Effector memory CD8-positive, alpha-beta T cell (primary cell): ENCODE results near the gene WDFY3.

ENCODE experiments used
- ATAC-seq: fragments of 150-1000 bp; cut with Tn5 transposase; replicated peaks from 2 replicates; pipeline ENCODE4 v1.10.0; 2021; ENCODE audit warnings: mild to moderate bottlenecking, moderate library complexity
- DNase-seq, 3 experiments: peaks; one replicate each; pipeline ENCODE4 v3.0.0; 2021
- H3K27ac Mint-ChIP-seq, 2 donors: one replicate each; pipeline ENCODE4 v1.8.0; 2022; ENCODE audit warnings: mild to moderate bottlenecking in 2 of 2, mixed read lengths in 2 of 2, moderate library complexity in 2 of 2
- H3K27me3 Mint-ChIP-seq, 2 donors: one replicate each; pipeline ENCODE4 v1.8.0; 2022; ENCODE audit warnings: mixed read lengths in 2 of 2
- H3K36me3 Mint-ChIP-seq: one replicate; pipeline ENCODE4 v1.8.0; 2022; ENCODE audit warnings: mild to moderate bottlenecking, moderate library complexity, mixed read lengths; ENCODE audit not compliant: insufficient read depth
- H3K4me1 Mint-ChIP-seq, 2 donors: one replicate each; pipeline ENCODE4 v1.8.0; 2022; ENCODE audit warnings: low read depth in 2 of 2, mixed read lengths in 2 of 2
- H3K4me3 Mint-ChIP-seq, 2 donors: one replicate each; pipeline ENCODE4 v1.8.0; 2022; ENCODE audit warnings: mild to moderate bottlenecking in 2 of 2, mixed read lengths in 2 of 2, moderate library complexity in 2 of 2
- H3K9me3 Mint-ChIP-seq, 2 donors: one replicate each; pipeline ENCODE4 v1.8.0; 2022; ENCODE audit warnings: mixed read lengths in 2 of 2

WDFY3 gene

DNA sequence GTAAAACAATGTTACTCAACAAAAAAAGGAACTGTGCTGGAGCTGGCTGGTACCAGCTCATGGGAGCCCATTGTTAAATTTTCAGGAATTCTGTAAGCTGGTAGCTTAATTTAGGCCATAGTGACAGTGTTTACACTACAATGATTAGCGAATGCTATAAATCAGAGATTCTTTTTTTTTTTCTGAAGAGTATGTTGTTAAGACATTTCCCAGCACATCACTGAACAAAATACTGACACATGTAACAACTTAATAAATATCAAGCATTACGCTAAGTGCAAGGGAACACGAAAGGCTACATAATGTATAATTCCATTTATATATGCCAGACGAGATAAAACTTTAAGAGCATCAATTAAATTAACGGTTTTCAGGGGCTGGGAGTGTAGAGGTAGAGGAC is 4.4 kb downstream of the WDFY3 start:
- Mint-ChIP-seq H3K4me3 (no peak overlapping the region), H3K27me3 (peaks cover 8 to 25% of the 10 kb centered on the region in 2 donors), H3K9me3 (peaks cover 0 to 3% of the 10 kb centered on the region in 2 donors), H3K27ac (no peak overlapping the region), H3K36me3 (no peaks in the 10 kb centered on the region), H3K4me1 (peaks cover 6% of the 10 kb centered on the region in 2 donors)
- no peak for DNase-seq
- ATAC-seq = no peak

- H3K27ac Mint-ChIP-seq = no peak overlapping the region
- H3K4me1 Mint-ChIP-seq = no peaks in the 10 kb centered on the region
These were observed 8.1 kb downstream of the WDFY3 start for GRCh38 chr4:84958434-84958833.

DNA sequence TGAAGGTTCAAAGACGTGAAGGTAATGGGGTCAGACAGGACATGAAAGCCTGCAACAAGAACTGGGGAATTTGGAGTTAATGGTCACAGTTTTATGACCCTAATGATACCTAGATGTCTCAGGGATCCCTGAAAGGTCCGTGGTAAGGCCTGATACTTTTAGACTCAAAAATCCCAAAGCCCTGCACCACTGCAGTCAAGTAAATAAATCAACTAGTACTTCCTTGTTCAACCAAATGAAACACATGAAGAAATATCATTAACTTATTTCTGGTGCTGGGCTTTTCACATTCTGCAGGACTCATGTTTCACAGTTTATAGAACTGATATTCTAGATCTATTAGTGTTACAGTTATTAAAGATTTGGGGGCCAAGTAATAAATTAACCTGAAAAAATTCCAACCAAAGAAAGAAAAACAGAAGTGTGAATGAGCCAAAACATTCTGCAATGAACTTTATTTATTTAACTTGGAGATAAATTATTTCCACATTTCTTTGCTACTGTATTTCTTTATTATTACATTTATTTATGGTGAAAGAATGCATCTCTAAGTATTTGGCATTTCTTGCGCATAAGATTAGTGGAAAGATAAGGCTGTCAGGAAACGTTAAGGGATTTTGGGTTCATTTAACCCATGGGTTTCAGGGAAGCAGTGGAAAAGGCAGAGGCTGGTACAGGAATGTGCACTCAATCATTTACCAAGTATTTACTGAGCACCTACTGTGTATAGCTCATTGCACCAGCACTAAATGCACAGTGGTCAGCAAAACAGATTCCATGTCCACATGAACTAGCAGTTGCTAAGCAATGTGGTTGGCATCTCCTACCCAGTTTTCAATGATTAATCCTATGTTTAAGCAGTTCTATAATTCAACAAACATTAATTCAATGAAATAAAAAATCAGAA is 8.7 kb downstream of the WDFY3 start:
- no peak for DNase-seq
- H3K4me1 Mint-ChIP-seq = no peaks in the 10 kb centered on the region
- no peak overlapping the region for H3K4me3 Mint-ChIP-seq
- ATAC-seq = no peak
- H3K27me3 Mint-ChIP-seq = no peaks in the 10 kb centered on the region
- H3K9me3 Mint-ChIP-seq = peaks cover 0 to 3% of the 10 kb centered on the region in 2 donors
- no peak overlapping the region for H3K27ac Mint-ChIP-seq
- no peaks in the 10 kb centered on the region for H3K36me3 Mint-ChIP-seq

More at GRCh38 chr4:84958434-84958833, 8.1 kb downstream of the WDFY3 start:
- Mint-ChIP-seq H3K36me3 (no peaks in the 10 kb centered on the region), H3K27me3 (no peaks in the 10 kb centered on the region), H3K4me3 (no peak overlapping the region), H3K9me3 (peaks cover 0 to 3% of the 10 kb centered on the region in 2 donors)
- no peak for DNase-seq
- ATAC-seq = no peak

DNA sequence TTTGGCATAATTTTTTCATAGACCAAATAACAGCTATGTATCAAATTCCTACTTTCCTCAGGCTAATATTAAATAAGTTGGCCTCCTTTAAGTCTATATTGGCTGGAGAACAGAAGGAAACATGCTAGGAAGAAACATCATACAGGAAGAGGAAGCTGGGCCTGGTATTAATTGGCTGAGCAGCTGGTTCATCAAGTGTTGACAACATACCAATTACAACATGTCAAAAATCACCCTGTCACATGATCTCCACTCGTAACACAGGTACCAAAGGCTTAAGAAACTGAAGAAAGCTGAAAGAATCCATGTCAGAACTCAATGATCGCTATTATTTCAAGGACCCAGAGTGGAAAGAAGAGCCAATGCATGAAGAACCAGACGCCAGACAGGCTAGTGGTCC is 10.5 kb downstream of the WDFY3 start:
- DNase-seq = no peak
- no peak overlapping the region for H3K4me3 Mint-ChIP-seq
- ATAC-seq = no peak
- peaks cover 0 to 3% of the 10 kb centered on the region in 2 donors for H3K9me3 Mint-ChIP-seq
- no peaks in the 10 kb centered on the region for H3K4me1 Mint-ChIP-seq
- H3K36me3 Mint-ChIP-seq = no peaks in the 10 kb centered on the region
- H3K27ac Mint-ChIP-seq = no peak overlapping the region
- no peaks in the 10 kb centered on the region for H3K27me3 Mint-ChIP-seq

DNA sequence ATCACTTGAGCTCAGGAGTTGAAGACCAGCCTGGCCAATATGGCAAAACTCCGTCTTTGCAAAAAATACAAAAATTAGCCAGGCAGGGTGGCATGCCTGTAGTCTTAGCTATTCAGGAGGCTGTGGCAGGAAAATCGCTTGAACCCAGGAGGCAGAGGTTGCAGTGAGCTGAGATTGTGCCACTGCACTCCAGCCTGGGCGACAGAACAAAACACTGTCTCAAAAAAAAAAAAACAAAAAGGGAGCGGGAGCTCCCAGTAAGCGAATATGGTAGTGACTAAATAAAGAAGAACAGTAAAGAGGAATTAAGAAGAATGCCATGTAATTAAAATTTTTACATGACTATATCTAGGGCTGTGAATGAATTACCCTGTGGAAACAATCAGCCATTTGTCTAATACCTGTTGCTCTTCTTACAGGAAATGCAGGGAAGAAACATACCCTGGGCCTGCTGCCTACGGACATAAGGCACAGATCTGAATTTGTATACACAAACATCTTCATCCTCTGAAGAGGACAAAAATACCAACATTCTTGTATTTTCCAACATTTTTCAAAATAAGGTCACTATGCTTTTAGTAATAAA is 11.4 kb downstream of the WDFY3 start:
- H3K4me1 Mint-ChIP-seq = no peaks in the 10 kb centered on the region
- no peak for ATAC-seq

DNA sequence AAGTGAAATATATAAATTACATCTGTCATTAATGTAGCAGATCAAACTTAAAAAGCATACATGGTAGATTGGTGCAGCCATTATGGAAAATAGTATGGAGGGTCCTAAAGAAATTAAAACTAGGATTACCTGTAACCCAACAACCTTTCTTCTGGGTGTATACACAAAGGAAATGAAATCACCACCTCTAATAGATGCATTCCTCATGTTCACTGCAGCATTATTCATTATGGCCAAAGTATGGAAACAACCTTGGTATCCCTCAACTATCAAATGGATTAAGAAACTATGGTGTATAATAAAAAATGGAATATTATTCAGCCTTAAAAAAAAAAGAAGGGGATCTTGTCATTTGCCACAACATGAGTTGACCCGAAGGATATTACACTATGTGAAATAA is 13.7 kb downstream of the WDFY3 start:
- no peaks in the 10 kb centered on the region for H3K27me3 Mint-ChIP-seq
- peaks cover 0 to 1% of the 10 kb centered on the region in 2 donors for H3K9me3 Mint-ChIP-seq
- no peak for DNase-seq
- H3K4me1 Mint-ChIP-seq = no peaks in the 10 kb centered on the region
- H3K36me3 Mint-ChIP-seq = no peaks in the 10 kb centered on the region
- no peak overlapping the region for H3K27ac Mint-ChIP-seq
- no peak overlapping the region for H3K4me3 Mint-ChIP-seq
- no peak for ATAC-seq

More for the DNA sequence above, 11.4 kb downstream of the WDFY3 start:
- H3K36me3 Mint-ChIP-seq = no peaks in the 10 kb centered on the region
- peaks cover 0 to 3% of the 10 kb centered on the region in 2 donors for H3K9me3 Mint-ChIP-seq
- H3K4me3 Mint-ChIP-seq = no peak overlapping the region
- H3K27ac Mint-ChIP-seq = no peak overlapping the region
- no peak for DNase-seq
- no peaks in the 10 kb centered on the region for H3K27me3 Mint-ChIP-seq

DNA sequence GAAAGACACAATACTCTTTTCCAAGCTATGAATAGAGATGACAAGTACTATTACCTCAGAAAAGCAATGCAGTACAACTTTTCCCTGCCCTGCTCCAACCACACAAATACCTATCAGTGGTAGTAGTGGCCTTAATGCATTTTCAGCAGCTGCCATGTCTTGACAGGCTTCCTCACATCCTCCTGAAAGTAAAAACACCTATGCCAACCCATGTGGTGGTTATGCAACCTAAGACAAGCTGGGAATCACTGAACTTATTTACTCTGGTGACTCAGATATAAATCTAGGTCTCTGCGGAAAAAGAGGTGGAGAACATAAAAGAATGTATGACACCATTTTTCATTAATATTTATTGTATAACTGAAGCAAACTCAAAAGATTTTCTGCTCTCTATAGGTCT is 14.5 kb downstream of the WDFY3 start:
- ATAC-seq (no peak), DNase-seq (no peak)
- Mint-ChIP-seq H3K4me3 (no peak overlapping the region), H3K27ac (no peak overlapping the region), H3K36me3 (no peaks in the 10 kb centered on the region), H3K9me3 (peaks cover 0 to 1% of the 10 kb centered on the region in 2 donors), H3K4me1 (no peaks in the 10 kb centered on the region), H3K27me3 (no peaks in the 10 kb centered on the region)

GRCh38 chr4:84948056-84948455 is 18.4 kb downstream of the WDFY3 start:
- Mint-ChIP-seq H3K27ac (no peak overlapping the region), H3K4me1 (no peaks in the 10 kb centered on the region), H3K4me3 (no peak overlapping the region), H3K27me3 (no peaks in the 10 kb centered on the region), H3K36me3 (no peaks in the 10 kb centered on the region), H3K9me3 (peaks cover 0 to 3% of the 10 kb centered on the region in 2 donors)
- DNase-seq = no peak
- ATAC-seq = no peak

- H3K27ac Mint-ChIP-seq = no peak overlapping the region
- no peaks in the 10 kb centered on the region for H3K36me3 Mint-ChIP-seq
- DNase-seq = no peak
- H3K4me3 Mint-ChIP-seq = no peak overlapping the region
- H3K27me3 Mint-ChIP-seq = no peaks in the 10 kb centered on the region
- ATAC-seq = no peak
- H3K9me3 Mint-ChIP-seq = peaks cover 0 to 4% of the 10 kb centered on the region in 2 donors
- no peaks in the 10 kb centered on the region for H3K4me1 Mint-ChIP-seq
These were observed 21.5 kb downstream of the WDFY3 start for GRCh38 chr4:84944947-84945346.

- H3K9me3 Mint-ChIP-seq = peaks cover 0 to 11% of the 10 kb centered on the region in 2 donors
- DNase-seq (no peak), ATAC-seq (no peak)
- no peaks in the 10 kb centered on the region for H3K36me3 Mint-ChIP-seq
- no peaks in the 10 kb centered on the region for H3K4me1 Mint-ChIP-seq
- no peak overlapping the region for H3K27ac Mint-ChIP-seq
- H3K27me3 Mint-ChIP-seq = no peaks in the 10 kb centered on the region
- no peak overlapping the region for H3K4me3 Mint-ChIP-seq
These were observed 25.5 kb downstream of the WDFY3 start for GRCh38 chr4:84940960-84941359.

GRCh38 chr4:84939113-84939512 is 27.4 kb downstream of the WDFY3 start:
- peaks cover 8 to 9% of the 10 kb centered on the region in 2 donors for H3K9me3 Mint-ChIP-seq
- H3K27ac Mint-ChIP-seq = no peak overlapping the region
- DNase-seq = no peak
- no peaks in the 10 kb centered on the region for H3K36me3 Mint-ChIP-seq
- H3K27me3 Mint-ChIP-seq = no peaks in the 10 kb centered on the region
- no peak for ATAC-seq
- no peak overlapping the region for H3K4me3 Mint-ChIP-seq
- no peaks in the 10 kb centered on the region for H3K4me1 Mint-ChIP-seq

DNA sequence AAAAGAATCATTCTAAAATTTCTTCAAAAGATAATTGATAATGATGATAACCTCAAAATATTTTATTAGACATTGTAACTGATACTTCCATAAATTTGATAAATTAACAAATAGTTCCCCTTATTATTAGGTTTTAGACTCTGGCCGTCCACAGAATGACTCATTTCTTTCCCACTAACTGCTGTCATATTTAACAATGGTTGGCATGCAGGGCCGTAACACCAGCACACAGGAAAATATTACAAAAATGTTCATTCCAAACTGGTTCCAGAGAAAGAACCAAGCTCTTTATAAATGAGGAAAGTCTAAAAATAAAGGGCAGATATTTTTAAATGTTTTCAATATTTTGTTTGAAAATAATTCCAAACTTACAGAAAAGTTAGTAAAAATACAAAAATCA is 28.2 kb downstream of the WDFY3 start:
- Mint-ChIP-seq H3K27me3 (no peaks in the 10 kb centered on the region), H3K36me3 (no peaks in the 10 kb centered on the region), H3K4me3 (no peak overlapping the region), H3K27ac (no peak overlapping the region), H3K9me3 (peaks cover 8 to 9% of the 10 kb centered on the region in 2 donors), H3K4me1 (no peaks in the 10 kb centered on the region)
- ATAC-seq (no peak), DNase-seq (no peak)

DNA sequence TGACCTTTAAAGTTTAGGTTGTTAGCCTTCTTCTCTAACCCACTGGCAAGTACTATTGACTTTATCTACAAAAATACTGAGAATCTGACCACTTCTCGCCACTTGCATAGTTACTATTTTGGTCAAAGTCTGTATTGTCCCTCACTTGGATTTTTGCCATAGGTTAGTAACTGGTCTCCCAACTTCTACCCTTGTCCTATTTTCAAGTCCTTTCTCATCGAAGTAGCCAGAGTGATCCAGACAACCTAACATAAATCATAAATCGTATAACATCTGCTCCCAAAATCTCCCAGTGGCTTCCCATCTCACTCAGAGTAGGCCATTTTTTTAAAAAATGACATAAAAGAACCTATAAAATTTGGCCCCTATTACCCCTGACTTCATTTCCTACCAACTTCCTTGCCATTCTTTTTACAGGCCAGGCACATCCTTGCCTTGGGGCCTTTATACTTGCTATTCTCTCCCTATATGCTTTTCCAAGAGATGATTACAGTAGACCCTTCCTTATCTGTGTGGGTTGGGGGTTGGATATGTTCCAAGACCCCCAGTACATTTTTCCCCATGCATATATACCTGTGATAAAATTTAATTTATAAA is 29.0 kb downstream of the WDFY3 start:
- no peak overlapping the region for H3K4me3 Mint-ChIP-seq
- H3K36me3 Mint-ChIP-seq = no peaks in the 10 kb centered on the region
- DNase-seq (no peak), ATAC-seq (no peak)
- peaks cover 8 to 9% of the 10 kb centered on the region in 2 donors for H3K9me3 Mint-ChIP-seq
- no peaks in the 10 kb centered on the region for H3K27me3 Mint-ChIP-seq
- no peaks in the 10 kb centered on the region for H3K4me1 Mint-ChIP-seq
- no peak overlapping the region for H3K27ac Mint-ChIP-seq

DNA sequence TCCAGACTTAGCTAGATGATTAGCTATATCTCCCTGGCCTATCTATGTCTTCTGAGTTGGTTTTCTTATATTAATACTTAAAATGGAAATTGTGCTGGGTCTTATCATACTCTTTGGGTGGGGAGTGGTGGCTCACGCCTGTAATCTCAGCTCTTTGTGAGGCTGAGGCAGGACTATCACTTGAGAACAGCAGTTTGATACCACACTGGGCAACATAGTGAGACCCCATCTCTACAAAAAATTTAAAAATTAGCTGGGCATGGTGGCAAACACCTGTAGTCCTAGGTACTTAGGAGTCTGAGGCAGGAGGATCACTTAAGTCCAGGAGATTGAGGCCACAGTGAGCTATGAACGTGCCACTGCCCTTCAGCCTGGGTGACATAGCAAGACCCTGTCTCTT is 30.4 kb downstream of the WDFY3 start:
- Mint-ChIP-seq H3K27ac (no peak overlapping the region), H3K4me3 (no peak overlapping the region), H3K27me3 (no peaks in the 10 kb centered on the region), H3K4me1 (no peaks in the 10 kb centered on the region), H3K9me3 (peaks cover 8 to 9% of the 10 kb centered on the region in 2 donors), H3K36me3 (no peaks in the 10 kb centered on the region)
- DNase-seq (no peak), ATAC-seq (no peak)
